SH-SY5Y (cell line): ENCODE data around the gene STXBP3.

Experiments used
- GATA2 ChIP-seq: IDR thresholded peaks from 2 replicates; pipeline ENCODE4 v1.6.1; 2011; ENCODE audit warnings: mild to moderate bottlenecking, low read depth, low read length
- GATA3 ChIP-seq: IDR thresholded peaks from 2 replicates; pipeline ENCODE4 v1.6.1; 2011; ENCODE audit warnings: low read depth, mild to moderate bottlenecking, low read length, moderate library complexity

DNA sequence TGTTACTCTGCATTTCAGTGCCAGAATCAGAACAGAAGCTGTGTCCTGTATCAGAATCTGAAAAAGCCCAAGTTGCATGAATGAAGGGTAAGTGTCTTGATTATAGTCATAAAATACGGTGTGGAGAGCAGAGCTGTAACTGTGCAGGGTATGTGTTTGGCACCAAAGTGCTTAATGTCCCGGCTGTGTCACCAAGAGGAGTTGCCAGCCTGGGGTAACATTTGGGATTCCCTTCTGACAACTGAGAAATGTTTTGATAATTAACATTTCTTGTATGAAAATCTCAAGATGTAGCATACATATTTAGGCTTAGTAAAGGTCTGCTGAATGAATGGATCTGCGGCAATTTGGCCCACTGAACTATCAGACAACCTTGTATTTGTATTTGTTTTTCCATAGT is 77.2 kb downstream of the STXBP3 start:
- TF ChIP-seq GATA3 (no peak), GATA2 (no peak)
